ENCODE results near the gene UBL7.

GRCh38 chr15:74438206-74438605 is 22.8 kb downstream of the UBL7 start:
- TF ChIP-seq EP300 (IDR thresholded peaks at IDR 0.05), result no peak
- TF ChIP-seq, protein P1, sequence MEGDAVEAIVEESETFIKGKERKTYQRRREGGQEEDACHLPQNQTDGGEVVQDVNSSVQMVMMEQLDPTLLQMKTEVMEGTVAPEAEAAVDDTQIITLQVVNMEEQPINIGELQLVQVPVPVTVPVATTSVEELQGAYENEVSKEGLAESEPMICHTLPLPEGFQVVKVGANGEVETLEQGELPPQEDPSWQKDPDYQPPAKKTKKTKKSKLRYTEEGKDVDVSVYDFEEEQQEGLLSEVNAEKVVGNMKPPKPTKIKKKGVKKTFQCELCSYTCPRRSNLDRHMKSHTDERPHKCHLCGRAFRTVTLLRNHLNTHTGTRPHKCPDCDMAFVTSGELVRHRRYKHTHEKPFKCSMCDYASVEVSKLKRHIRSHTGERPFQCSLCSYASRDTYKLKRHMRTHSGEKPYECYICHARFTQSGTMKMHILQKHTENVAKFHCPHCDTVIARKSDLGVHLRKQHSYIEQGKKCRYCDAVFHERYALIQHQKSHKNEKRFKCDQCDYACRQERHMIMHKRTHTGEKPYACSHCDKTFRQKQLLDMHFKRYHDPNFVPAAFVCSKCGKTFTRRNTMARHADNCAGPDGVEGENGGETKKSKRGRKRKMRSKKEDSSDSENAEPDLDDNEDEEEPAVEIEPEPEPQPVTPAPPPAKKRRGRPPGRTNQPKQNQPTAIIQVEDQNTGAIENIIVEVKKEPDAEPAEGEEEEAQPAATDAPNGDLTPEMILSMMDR (IDR thresholded peaks at IDR 0.05), result no peak

All from gastroesophageal sphincter (tissue), 3 donors.